ENCODE results near the gene TTC7B.

GRCh38 chr14:90758959-90759358 is 57.3 kb downstream of the TTC7B start:
- TF ChIP-seq POLR2AphosphoS5 (IDR thresholded peaks at IDR 0.05; ENCODE audit: low read depth, low read length) (no peak), TAF1 (IDR thresholded peaks at IDR 0.05; ENCODE audit: borderline replicate concordance, insufficient read depth, low read length) (no peak)
- TF ChIP-seq, protein P1, sequence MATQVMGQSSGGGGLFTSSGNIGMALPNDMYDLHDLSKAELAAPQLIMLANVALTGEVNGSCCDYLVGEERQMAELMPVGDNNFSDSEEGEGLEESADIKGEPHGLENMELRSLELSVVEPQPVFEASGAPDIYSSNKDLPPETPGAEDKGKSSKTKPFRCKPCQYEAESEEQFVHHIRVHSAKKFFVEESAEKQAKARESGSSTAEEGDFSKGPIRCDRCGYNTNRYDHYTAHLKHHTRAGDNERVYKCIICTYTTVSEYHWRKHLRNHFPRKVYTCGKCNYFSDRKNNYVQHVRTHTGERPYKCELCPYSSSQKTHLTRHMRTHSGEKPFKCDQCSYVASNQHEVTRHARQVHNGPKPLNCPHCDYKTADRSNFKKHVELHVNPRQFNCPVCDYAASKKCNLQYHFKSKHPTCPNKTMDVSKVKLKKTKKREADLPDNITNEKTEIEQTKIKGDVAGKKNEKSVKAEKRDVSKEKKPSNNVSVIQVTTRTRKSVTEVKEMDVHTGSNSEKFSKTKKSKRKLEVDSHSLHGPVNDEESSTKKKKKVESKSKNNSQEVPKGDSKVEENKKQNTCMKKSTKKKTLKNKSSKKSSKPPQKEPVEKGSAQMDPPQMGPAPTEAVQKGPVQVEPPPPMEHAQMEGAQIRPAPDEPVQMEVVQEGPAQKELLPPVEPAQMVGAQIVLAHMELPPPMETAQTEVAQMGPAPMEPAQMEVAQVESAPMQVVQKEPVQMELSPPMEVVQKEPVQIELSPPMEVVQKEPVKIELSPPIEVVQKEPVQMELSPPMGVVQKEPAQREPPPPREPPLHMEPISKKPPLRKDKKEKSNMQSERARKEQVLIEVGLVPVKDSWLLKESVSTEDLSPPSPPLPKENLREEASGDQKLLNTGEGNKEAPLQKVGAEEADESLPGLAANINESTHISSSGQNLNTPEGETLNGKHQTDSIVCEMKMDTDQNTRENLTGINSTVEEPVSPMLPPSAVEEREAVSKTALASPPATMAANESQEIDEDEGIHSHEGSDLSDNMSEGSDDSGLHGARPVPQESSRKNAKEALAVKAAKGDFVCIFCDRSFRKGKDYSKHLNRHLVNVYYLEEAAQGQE (IDR thresholded peaks at IDR 0.05; ENCODE audit: insufficient read depth in 1 of 2, low read depth in 2 of 2, low read length in 2 of 2) = no peak
